Gastroesophageal sphincter (tissue), 3 donors: ENCODE results near the gene BPTF.

Experiments used
- CTCF ChIP-seq, 4 experiments: fragments of 200-600 bp in 2 of 4; fragments of 450-650 bp in 2 of 4; sonication (generic) in 1 of 4; IDR thresholded peaks; one replicate each; pipeline ENCODE4 v1.5.1; 2017 to 2019; ENCODE audit warnings: antibody characterized with exemption in 4 of 4, mild to moderate bottlenecking in 2 of 4, moderate library complexity in 2 of 4
- EP300 ChIP-seq: sonication (generic); formaldehyde crosslinking; IDR thresholded peaks from one replicate; pipeline ENCODE4 v1.6.1; 2017; ENCODE audit warnings: antibody characterized with exemption, mild to moderate bottlenecking

GRCh38 chr17:67865438-67865837, 40.1 kb downstream of the BPTF start:
- TF ChIP-seq CTCF (IDR thresholded peaks at IDR 0.05) (no peak), EP300 (no peak)
